NCI-H2081 treated with DMSO at 0.1 percent for 48 hours (cell line): Measurements from ENCODE around the gene ETFDH.
"Not testable (repeated sequence)": the region's sequence is repeated elsewhere in the genome, so short reads cannot be mapped to it uniquely, and the experiment has no call there.

Experiments
- DNase-seq: peaks from one replicate; lab custom pipeline; 2025; lab: John Stamatoyannopoulos, UW

Gene ETFDH

GRCh38 chr4:158754385-158755180 is 82.5 kb downstream of the ETFDH start:
- DNase-seq, result no peak

GRCh38 chr4:158755819-158756218 is 83.7 kb downstream of the ETFDH start:
- DNase-seq, result not testable (repeated sequence)

DNA sequence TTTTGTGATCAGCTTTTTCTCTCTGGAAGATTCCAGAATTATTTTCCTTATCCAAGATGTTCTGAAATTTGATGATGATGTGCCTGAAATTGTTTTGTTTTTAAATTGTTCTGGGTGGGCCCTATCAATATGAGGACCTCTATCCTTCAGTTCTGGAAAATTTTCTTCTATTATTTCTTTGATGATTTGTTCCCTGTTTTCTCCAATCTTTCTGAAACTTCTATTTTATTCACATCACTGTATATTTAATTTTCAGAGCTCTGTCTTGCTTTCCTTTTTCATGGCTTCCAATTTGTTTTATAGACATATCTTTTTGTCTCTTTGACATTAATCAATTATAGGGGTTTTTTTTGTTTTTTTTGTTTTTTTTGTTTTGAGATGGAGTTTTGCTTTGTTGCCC is 84.5 kb downstream of the ETFDH start:
- no peak for DNase-seq

- no peak for DNase-seq
Measured at GRCh38 chr4:158758142-158758541, 86.0 kb downstream of the ETFDH start.

DNA sequence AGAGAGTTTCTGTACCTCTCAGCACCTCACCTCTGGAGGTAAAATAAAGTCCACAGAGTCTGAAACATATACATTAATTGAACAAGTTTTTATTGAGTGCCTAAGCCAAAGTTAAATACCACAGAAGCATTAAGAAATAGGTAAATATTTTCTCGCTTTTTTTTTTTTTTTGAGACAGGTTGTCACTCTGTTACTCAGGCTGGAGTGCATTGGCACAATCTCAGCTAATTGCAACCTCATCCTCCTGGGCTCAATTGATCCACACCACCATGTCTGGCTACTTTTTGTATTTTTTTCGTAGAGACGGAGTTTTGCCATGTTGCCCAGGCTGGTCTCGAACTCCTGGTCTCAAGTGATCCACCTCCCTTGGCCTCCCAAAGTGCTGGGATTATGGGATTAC is 86.6 kb downstream of the ETFDH start:
- no peak for DNase-seq
